GM19328 (cell line): ENCODE data around the gene NCAM1.
A peak's percentile ranks its signal among the peaks of the same experiment; 100 is the strongest.

Experiments
- ATAC-seq: cut with Tn5 transposase; IDR thresholded peaks from one replicate; pipeline ENCODE4 v1.9.1; 2021; ENCODE audit warnings: mild to moderate bottlenecking, moderate library complexity; ENCODE audit not compliant: unreplicated experiment

Gene NCAM1

DNA sequence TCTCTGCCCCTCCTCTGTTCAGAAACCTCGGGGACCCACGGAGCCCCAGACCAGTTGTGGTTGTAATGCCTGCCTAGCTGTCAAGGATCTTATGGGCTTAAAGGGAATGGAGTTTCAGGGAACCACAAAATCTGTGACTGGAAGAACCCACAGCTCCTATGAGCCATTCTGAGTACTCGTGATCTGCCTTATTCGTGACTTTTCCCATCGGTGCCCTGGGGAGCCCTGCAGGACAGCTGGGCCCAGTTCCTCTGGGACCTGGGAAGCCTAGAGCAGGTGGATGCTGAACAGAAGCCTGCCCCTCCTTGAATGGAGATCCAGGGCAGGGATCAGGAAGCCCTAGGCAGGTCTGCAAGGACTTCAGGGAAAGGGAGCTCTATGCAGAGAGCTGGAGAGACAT is 311.1 kb downstream of the NCAM1 start:
- no peak for ATAC-seq

DNA sequence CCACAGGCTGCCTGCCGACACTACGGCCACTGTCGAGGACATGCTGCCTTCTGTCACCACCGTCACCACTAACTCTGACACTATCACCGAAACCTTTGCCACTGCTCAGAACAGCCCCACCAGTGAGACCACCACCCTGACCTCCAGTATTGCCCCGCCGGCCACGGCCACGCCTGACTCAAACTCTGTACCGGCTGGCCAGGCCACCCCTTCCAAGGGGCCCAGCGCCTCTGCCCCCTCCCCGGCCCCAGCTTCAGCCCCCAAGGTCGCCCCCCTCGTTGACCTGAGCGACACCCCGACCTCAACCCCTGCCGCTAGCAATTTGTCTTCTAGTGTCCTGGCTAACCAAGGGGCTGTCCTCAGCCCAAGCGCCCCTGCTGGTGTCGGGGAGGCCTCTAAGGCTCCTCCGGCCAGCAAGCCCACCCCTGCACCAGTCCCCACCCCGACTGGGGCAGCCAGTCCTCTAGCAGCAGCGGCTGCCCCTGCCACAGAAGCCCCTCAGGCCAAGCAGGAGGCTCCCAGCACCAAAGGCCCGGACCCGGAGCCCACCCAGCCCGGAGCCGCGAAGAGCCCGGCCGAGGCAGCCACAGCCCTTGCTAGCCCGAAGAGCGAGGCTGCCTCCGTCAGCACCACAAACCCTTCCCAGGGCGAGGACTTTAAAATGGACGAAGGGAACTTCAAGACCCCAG is 311.9 kb downstream of the NCAM1 start:
- no peak for ATAC-seq

DNA sequence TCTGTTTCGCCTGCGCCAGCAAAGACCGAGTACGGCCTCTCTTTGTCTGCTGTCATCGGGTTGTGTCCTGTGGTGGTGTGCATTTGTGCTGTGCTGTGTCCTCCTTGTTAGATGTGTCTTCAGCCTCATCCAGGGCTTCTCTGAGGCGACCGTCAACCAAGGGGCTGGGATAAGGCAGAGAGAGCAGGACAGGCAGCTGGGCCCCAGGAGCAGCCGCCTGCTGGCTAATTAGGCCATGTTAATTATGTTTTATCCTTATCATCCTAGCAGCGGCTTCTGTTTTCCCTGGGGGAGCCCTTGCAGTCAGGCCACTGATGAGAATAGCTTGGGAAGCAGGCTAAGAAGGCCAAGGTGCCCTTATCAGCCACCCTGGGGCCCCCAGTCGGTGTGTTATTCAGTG is 312.5 kb downstream of the NCAM1 start:
- no peak for ATAC-seq

DNA sequence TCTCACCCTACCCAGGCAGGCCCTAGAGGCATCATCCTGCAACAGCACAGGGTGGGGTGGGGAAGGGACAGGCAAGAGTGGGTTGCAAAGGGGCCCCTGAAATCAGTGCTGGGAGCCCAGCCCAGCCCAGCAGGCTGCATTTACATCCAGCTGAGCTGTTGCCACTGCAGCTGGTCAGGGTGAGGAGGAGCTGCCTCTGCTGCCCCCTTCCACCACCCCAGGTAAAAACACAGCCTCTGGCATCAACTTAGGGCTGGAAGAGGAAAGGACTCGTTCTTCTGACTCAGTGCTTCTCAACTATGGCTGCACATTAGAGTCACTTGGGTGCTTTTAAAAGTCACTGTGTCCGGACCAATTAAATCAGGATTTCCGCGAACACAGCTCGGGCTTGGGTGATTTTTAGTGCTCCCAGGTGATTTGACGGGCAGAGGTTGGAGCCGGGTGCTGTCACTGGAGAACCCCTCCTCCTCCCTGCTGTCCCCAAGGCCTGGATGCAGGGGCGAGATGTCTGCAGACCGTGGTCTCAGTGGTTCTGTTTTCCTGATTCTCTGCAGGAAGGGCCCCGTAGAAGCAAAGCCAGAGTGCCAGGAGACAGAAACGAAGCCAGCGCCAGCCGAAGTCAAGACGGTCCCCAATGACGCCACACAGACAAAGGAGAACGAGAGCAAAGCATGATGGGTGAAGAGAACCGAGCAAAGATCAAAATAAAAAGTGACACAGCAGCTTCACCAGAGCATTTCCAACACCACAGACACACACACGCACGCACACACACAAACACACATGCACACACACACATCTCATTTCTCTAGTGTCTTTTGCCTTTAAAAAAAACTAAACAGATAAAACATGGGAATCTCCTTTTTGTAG is 313.7 kb downstream of the NCAM1 start:
- no peak for ATAC-seq

DNA sequence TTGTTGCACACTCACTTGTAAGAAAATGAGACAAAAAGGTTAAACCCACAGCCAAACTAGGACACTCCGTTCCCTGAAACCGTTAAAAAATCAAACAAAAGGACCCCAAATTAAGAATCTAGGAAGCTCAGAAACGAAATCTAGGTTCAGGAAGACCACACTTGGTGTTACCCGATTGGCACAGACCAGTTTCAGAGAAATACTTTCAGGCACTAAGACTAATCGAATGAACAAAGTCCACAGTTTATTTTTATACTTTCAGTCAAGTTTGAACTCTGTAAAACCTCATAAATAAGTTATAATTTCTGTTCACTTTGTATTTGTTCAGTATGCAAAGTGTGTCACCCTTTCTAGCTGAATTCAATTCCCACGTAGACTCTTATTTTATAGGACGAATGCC is 314.4 kb downstream of the NCAM1 start:
- ATAC-seq, result no peak

DNA sequence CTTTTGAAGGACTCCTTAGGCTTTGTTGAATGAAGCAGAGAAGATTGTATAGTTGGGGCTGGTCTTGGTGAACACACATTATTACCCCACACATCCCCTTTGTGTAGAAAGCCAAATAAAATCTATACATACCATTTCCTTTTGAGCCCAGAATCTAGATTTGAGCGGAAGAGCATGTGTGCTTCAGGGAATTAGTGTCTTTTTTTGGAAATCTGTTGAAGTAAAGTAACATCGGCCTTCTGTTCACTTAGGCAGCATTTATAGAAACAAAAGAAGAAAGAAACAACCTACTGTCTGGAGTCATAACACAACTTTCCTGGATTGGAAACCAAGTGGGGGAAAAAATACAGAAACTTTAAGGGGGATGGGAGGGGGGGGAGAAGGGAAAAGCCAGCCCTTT is 315.2 kb downstream of the NCAM1 start:
- ATAC-seq, result no peak

DNA sequence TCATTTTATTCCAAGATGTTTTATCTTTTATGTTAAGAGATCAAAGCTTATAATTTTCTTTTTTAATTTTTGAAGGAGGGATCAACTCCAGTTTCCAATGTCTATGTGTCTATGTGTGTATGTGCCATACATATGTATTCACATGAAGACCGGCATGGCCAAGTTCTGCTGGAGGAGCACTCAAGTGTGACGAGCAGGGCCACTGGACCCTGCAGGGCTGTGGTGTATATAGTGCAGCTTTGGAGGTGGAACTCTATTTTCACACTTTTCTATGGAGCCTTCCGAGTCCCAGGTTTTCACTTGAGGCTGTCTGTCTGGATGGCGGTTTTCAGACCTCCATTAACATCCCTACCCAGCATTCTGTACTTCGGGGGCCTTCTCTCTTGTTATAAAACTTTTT is 316.7 kb downstream of the NCAM1 start:
- no peak for ATAC-seq

DNA sequence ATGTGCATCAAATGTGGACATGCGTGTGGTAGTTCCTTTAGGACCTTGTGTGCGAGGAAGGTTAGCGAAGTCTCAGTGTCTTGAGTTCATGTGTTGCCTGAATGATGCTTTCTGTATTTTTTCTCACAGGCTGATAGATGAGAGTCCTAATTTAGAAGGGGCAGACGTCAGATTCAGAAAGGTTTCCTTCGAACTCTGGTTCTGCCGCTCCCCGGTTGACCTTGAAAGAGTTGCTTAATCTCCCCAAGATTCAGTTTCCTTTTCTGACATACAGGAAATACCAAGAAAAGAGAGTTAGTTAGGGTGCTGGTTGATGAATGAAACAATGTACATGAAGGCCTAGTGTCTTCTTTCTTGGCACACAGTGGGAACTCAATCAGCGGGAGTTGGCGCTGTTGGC is 317.3 kb downstream of the NCAM1 start:
- ATAC-seq, result no peak

DNA sequence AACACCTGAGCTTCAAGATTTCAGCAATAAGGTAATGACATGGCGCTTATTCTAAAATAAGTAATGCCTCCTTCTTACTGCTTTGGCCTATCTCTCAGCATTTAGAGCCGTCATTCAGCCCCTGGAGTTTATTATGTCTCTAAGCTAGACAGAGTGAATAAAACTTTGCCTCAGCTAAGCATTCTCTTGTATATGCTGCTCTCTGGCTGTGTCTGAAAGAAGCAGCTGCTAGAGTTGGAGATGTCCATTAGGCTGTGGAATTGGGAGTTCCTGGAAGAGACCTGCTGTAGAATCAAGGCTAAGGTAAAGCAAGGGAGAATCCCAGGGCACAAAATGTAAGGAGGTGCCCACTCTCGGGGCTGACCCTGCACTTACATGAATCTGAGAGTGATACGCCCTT is 317.7 kb downstream of the NCAM1 start:
- ATAC-seq, result no peak

DNA sequence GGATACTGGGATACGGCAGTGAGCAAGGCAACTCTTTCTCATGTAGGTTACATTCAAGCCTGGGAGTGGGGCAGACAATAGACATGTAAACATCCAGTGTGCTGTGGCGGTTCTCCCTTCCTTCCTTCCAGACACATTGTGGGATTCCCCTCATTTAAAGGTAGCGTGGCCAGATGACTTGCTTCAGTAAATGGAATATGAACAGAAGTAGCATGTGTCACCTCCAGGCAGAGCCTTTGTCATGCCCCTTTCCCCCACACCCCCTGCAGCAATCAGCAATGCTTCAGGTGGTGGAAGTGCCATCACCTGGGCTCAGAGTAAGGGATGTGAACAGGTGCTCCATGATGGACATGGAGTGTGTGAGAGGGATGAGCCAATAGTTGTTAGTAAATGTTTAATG is 318.4 kb downstream of the NCAM1 start:
- ATAC-seq, result no peak

DNA sequence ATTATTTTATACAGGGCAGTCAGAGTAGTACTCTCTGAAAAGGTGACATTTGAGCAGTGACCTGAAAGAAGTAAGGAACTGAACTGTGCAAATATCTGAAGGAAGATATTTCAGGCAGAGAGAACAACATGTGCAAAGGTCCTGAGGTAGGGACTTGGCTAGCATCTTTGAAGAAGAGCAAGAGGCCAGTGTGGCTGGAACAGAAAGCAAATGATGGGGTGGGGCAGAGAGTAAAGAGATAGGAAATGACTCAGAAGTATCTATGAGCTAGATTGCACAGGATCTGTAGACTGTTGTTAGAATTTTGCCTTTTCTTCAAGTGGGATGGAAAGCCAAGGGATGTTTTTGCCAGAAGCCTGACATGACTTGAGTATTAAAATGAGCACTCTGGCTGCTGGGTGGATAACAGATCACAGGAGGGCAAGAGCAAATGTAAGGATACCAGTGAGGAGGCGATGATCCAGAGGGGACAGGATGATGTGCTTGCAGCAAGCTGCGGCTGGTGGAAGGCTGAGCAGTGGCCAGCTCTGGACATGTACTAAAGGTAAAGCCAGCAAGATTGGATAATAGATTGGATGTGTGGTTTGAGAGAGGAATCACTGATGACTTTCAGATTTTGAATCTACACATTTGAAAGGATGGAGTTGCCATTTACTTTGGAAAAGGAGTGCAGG is 320.0 kb downstream of the NCAM1 start:
- ATAC-seq, result no peak

DNA sequence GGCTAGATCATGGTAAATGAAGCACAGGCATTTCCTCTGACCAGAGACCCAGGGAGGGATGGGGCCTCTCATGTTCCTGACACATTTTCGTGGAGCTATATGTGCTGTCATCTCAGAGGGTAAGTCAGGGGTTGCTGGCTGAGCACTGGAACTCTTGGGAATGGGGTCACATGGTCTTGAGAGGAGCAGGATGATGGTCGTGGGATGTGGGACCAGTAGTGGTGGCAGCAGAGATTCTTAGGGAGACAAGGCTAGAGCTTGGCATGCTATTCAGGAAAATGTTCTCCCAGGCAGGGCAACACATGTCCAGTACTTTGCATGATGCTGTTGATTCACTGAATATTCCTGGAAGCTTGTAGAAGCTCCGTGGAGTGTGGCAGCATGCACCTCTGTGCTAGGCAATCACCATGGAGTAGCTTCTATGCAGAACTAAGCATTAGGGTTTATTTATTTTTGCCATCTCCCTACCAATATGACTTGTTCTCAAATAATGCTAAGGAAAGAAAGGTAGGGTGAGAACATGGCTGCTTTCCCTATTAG is 321.7 kb downstream of the NCAM1 start:
- ATAC-seq, result no peak

DNA sequence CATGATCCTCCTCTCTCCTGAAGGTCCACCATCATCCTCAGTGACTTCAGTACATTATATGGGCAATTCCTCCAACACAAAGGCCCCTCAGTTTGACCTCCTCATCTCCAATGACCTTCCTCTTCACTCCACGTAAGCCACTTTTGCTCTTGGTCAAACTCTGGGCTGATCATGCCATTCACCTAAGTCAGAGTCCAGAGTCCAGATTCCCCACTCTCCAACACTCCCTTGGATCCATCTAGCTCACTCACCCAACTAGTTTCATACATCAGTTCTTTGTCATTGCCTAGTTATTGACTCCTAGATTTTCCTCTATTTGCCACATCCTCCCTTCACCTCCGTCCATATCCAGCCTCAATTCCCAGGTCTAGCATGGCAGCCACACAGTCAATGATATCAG is 322.7 kb downstream of the NCAM1 start:
- no peak for ATAC-seq

DNA sequence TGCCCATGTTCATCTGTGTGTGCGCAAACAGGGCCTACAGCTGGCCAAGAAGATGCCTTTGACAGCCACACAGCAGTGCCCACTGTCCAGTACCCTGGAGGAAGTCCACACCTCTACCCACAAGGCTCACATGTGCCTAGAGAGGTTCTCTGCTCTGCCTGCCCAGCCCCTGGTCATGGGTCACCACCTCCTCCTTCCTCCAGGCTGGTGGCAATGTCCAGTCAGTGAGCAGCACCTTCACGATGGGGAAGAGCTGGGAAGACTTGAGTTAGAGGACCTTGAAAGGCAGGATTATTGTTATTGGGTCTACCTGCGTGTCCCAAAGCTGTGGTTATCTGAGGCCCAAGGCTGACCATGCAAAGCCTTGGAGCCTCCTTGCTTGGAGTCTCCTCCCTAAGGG is 324.8 kb downstream of the NCAM1 start:
- no peak for ATAC-seq

DNA sequence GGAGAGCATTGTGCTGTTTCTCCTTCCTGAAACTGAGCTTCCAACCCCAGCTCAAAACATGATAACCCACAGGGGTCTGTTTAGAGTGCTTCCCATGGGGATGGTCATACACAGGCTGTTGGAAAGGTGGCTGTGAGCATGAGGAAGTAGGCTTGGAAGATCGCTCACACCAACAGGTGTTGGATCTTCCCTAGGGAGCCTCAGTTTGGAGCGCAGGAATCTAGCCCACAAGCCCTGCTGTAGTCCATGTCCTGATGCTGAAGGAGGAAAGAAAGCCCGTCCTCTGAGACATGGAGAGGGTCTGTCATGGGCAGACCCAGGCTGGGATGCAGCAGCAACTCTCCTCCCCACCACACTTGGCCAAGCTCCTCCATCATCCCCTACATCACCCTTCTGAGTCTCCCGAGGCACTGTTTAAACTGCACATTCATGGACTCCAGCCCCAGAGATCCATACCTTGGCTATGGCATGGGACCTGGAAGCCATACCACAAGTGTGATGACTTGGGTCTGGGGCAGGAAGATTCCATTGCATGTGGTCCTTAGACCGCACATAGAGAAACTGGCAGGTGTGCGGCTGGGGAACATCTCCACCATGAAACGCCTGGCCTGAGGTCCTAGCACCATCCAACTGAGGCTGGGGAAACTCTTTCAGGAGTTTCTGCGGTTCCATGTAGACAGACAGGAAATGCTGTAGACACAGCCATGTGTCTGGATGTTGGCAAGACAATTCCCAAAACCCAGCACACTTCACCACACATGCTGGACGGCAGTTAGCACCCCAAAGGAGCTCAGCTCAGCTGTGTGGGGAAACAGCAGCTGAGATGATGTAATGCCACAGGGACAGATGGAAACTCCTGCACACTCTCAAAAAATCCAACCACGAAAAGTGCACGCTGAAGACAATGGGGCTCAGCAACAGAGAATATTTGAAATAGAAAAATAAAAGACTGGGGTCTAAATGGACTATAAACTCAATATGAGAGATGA is 325.6 kb downstream of the NCAM1 start:
- ATAC-seq, result no peak

DNA sequence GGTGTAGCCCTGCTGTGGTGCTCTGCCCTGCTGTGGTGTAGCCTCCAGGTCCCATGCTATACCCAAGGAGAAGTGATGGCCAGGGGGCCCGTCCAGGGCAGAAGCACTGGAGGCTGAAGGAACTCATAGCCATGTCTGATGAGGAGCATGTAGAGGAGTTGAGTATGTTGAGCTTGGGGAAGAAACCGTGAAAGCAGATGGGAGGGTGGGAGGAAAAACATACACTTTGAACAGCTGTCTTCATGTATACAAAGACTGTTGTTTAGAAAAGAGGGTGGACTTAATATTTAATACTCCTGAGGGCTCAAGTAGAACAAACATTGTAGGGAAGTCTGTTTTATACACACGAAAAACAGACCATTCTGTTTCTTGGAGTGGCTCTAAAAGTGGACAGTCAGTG is 326.6 kb downstream of the NCAM1 start:
- no peak for ATAC-seq

DNA sequence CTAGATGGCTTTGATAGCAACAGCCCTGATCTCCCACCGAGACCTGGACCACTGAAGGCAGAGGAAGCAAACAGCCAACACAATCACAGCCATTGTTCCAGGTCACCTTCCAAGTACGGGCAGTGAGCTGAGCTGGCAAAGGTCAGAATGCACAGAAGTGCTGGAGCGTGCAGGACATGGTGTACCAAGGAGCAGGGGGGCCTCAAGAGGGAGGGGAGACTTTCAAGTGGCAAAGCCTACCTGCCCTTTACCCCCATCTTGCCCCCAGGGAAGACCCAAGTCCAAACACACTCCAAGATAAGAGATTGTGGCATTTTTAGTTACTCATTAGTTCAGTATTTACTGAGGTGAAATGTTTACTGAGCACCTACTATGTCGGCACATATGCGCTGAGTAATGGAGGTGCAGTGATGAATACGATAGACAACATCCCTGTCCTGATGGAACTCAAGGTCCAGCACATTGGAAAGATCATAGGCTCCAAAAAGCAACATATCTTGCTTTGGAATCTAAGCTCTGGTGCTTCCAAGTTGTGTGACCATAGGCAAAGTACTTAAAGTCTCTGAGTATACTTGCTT is 327.2 kb downstream of the NCAM1 start:
- ATAC-seq, result no peak

DNA sequence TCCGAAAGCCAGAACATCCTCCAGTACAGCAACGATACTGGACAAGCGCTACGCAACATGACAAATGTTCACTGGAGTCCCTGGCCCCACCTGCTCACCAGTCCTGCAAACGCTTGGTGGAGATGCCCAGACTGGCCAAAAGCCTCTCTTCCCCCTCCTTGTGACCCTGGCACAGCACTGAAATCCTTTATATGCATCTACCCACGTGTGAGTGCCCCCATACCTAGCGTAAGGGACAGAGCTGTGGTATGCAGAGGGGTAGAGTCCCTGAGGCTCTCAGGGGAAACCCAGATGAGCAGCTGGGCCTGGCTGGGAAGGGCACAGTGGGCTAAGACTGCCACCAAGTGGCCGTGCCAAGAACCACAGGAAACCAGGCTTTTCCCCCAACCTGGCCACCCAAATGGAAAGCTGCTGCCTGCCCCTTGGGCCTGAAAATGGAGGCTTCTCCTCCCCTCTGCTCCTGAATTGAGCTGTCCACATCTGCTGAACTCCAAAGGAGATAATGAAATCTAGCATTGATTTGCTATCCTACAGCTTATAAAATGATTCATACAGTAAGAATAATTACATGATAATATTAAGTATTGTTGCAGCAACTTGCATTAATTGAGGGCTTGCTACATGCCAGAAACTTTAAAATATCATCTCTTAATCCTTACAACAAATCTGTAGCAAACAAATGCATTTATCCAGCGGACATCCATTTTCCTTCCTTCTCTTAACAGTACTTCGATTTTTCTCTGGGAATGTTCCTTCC is 328.4 kb downstream of the NCAM1 start:
- peak; percentile 81 for ATAC-seq

DNA sequence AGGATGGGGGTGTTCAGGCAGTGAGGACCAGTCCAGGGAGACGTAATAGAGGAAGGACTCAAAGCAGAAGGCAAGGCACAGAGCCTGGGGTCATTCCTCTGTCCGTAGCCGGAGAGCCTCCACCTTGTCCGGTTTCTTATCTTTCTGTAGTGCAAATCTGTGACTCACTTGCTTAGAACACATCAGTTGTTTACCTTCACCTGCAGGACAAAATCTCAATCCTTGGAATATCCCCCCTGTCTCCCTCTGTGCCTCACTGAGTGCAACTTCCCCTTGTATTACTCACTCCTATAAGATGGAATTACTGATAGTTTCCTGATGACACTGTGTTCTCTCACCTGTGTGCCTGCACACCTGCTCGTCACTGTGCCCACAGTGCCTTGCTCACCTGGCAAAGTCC is 332.7 kb downstream of the NCAM1 start:
- ATAC-seq, result no peak
